SHP77 treated with DMSO at 0.1 percent for 48 hours (cell line): ENCODE results near the gene FOSB.
"Not testable (repeated sequence)": the region's sequence is repeated elsewhere in the genome, so short reads cannot be mapped to it uniquely, and the experiment has no call there.

Experiments
- DNase-seq: peaks from one replicate; lab custom pipeline; 2025; lab: John Stamatoyannopoulos, UW

Gene FOSB

DNA sequence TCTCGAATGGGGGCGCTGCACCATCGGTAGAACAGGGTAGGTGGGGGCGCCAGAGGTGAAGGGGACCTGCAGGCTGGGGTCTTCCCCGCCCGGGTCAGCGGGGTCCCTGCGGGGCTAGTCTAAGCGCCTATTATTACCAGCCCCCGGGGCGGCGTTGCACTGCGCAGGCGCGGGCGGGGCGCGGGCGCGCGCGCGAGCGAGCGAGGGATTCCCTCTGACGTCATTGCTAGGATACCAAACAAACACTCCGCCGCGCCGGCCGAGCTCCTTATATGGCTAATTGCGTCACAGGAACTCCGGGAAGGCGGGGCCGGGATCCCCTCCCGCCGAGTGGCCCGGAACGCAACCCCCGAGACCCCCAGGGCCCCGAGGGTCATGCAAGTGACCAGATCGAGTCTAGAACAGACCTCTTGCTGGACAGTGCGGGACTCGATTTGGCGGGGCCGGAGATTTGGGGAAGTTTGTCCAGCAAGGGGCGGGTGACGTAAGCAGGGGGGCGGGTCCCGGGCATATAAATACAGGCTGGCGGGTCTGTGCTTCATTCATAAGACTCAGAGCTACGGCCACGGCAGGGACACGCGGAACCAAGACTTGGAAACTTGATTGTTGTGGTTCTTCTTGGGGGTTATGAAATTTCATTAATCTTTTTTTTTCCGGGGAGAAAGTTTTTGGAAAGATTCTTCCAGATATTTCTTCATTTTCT, at the start of gene FOSB:
TSS of gene FOSB (plus strand) at position 541 of the 703 bp plus-strand sequence. CDS start 591 bp downstream, outside the sequence.
- peak; percentile 43 for DNase-seq

DNA sequence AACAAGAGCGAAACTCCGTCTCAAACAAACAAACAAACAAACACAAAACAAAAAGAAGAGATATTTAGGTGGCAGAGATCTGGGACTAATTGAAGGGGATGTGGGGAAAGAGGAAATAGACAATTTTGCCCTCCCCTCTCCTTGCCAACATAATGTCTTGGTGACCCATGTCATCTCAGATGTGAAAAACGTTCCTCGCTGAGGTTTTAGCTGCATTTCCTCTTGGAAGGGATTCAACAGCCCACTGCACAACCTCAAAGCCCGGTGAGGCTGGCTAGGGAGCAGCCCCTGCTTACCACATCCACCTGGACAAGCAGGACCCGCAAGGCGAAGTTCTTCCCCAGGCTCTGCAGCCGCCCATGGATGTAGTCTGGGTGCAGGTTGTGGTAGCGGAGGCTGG, 49.0 kb upstream of the FOSB start:
- DNase-seq, result no peak

DNA sequence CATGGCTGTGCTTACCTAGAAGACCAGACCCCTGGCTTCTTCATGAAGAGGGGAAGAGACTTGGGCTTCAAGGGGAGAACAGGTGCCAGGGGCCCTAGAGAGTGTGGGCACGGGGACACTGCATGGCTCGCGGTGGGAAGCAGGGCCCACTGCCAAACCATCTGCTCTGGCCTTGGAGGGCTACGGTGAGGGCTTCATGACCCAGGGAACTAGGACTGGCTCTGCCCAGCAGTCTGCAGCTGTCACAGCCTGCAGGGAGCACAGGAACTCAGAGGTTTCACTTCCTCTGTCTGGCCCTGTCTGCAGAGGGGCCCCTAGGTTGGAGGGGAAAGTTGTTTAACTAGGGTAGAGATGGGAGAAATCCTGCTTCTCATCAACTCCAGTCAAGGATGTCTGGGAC, 48.4 kb upstream of the FOSB start:
- DNase-seq, result no peak

DNA sequence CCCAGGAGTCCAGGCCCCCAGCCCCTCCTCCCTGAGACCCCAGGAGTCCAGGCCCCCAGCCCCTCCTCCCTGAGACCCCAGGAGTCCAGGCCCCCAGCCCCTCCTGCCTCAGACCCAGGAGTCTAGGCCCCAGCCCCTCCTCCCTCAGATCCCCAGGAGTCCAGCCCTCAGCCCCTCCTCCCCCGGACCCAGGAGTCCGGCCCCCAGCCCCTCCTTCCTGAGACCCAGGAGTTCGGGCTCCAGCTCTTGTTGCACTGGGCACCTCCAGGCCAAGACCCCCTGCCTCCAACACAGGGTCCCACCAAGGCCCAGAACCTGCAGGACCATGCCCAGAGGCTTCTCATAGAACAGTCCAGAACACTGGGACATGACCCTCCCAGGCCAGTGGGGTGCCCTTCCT, 47.9 kb upstream of the FOSB start:
- no peak for DNase-seq

DNA sequence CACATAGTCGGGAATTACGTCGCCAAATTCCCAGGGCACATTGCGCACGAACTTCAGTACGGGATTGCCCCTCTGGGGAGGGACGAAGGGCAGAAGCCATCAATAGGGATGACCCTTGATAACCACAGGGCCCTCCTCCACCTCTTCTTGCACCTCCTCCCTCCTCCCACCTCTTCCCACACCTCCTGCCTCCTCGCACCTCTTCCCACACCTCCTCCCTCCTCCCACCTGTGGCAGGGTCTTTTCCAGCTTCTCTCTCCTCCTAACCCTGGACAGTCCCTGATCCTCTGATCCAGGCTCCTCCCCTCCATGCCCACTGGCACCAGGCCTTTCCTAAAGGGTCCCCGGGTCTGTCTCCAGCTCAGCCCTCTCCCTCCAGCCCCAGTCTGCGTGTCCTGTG, 47.4 kb upstream of the FOSB start:
- no peak for DNase-seq

DNA sequence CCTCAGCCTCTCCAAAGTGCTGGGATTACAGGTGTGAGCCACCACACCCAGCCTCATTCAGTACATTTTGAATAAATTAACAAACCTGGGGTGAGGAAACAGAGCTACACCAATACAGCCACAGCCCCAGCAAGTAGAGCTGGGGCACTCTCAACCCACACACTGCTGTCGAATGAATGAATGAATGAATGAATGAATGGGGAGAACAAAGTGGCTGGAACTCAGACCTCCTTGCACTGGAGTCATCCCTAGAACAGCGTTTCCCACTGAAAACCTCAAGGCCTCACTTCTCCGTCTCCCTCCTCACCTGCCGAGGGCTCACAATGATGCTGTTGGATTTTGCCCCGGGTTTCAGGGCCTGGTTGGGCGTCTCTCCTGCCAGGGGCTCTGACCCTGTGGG, 46.9 kb upstream of the FOSB start:
- DNase-seq, result no peak

DNA sequence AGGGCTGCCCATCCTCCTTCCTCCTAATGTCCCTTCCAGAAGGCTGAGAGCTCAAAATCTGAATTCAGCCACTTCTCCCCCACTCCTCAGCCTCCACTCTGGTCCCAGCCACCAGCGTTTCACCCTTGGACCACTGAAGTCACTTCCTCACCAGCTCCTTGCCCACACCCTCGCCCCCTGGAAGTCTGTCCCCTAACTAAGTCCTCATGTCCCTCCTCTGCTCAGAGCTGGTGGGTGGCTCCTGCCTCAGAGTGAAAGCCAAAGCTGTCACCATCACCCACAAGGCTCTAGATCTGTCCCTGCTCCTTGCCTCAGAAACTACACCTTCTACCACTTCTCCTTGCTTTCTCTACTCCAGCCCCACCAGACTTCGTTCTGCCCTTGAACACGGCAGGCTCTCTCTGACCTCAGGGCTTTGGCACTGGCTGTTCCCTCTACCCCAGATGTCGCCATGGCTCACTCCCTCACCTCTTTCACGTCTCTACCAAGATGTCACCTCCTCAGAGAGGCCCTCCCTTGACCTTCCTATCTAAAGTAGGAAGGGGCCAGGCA, 45.8 kb upstream of the FOSB start:
- DNase-seq, result no peak

DNA sequence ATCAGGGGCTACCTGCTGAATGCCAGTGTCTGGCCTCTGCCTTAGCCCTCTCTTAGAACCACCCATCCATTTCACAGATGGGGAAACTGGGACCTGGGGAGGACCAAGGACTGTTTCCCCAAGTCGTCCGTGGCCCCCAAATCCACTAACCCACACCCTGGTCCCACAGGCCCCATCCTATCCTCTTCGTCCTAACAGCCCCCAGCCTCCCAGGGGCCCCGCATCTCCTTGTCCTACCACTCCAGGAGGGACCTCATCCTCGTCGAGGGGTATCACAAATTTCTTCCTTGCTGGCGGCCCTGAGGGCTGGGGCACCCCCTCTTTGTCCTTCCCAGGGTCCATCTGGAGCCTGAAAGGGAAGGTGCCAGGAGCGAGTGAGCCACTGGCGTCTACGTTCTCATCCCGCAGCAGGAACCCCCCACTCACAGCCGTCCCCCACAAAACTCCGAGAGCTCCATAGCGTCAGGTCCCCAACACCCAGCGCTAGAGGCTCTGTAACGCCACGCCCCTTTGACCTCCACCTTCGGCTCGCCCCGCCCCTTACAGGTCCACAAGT, 44.7 kb upstream of the FOSB start:
- no peak for DNase-seq

DNA sequence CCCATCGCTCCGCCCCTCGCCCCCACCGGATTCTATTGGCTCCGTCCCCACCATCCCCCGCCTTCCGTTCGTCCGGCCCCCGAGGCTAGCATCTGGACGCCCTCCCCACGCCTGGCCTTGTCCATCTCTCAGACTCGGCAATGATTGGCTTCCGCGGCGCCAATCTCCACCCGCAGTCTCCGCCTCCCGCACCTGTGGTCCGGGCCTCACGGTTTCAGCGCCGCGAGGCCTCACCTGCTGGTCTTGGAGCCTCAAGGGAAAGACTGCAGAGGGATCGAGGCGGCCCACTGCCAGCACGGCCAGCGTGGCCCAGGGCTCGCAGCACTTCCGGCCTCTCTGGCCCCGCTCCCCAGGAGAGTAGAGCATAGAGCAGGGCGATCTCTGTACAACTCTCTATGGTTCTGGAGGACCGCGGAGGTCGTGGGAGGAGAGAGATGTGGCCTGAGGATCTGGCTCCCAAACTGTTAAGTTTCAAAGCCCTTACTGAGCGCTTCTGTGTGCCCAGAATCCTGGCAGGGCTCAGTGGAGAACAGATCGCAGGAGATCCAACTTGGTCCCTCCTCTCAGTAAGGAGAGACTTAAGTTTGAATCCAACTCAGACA, 44.1 kb upstream of the FOSB start, which contains the start of gene ERCC1:
TSS of gene ERCC1 (minus strand) at position 329 of the 602 bp plus-strand sequence. CDS start 543 bp downstream, outside the sequence.
- peak; percentile 92 for DNase-seq

DNA sequence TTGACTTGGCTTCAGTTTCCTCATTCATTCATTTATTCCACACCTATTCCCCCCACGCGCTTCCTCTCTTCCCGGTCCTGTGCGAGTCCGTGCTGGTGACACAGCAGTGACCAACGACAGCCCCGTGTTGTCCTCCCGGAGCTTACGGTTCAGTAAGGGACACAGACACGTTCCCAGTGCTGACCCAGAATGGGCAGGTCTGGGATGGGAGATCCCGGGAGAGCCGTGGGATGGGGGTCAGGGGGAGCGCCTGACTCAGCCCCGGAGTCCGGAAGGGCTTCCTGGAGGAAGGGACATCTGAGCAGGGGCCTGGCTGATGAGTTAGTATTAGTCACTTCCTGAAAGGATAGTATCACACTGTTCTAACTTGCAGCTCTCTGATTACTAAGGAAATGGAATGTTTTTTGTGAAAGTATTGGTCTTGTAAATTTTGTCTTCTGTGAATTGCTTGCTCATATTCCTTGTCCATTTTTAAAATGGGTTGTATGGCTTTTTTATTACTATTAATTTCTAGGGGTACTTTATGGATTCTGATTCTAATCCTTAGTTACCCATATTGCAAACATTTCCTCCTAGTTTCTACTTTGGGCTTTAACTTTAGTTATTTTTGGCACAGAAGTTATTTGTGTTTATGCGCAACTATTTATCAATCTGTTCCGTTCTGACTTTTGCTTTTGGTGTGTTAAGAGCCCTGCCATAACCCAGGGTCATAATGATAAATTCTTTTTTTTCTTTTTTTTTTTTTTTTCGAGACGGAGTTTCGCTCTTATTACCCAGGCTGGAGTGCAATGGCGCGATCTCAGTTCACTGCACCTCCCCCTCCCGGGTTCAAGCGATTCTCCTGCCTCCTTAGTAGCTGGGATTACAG, 43.4 kb upstream of the FOSB start:
- peak; percentile 53 for DNase-seq

DNA sequence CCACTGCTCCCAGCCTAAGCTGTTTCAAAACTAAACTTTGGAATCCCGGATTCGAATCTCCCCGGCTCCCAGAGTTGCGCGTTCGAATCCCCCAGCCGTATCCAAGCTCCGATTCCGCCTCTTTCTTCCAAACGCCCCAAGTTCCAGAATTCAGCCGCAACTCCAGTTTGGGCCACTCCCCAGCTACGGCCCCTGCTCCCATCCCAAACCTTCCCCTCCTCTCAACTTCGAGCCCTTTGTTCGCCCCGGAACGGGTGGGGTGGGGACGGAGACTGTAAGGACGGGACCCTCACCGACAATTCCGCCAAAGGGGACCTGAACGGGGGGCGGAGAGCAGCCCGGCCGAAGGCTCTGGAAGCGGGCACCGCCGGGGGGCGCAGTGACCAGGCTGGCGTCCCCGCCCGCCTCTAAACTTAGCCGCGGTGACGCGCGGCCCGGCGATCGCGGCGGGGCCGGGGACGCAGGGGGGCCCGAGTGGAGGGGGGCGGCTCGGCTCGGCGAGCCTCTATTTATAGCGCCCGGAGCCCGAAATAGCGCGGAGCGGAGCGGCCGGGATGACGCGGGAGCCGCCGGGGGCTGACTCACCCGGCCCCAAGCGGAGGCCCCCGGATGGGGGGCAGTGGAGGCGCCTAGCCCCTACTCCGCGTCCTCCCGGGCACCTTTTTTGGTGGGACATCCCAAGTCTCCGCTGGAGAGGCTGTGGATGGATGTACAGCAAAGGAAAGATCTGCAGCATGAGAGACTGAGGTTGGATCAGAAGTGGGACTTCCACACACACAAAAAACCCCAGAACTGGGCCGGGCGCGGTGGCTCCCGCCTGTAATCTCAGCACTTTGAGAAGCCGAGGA, 39.2 kb upstream of the FOSB start:
- DNase-seq, result peak; percentile 1

DNA sequence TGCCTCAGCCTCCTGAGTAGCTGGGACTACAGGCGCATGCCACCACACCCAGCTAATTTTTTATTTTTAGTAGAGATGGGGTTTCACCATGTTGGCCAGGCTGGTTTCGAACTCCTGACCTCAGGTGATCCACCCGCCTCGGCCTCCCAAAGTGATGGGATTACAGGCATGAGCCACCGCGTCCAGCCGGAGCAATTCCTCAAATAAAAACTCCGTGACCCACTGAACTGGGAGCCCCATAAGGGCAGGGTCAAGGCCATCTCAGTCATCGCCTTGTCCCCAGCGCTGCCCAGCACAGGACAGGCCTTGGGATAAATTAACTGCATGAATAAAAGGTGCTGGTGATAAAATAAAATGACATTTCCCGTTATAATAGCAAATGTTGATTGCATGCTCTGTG, 37.9 kb upstream of the FOSB start:
- not testable (repeated sequence) for DNase-seq

DNA sequence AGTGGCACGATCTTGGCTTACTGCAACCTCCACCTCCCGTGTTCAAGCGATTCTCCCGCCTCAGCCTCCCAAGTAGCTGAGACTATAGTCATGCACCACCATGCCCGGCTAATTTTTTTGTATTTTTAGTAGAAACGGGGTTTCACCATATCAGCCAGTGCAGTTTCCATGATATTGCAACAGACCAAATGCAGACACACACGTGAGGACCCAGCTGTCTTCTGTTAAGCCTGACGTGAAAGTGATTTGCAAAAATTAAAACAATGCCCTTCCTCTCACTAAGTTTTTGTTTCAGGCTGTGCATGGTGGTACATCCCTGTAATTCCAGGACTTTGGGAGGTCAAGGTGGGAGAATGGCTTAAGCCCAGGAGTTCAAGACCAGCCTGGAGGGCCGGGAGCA, 36.8 kb upstream of the FOSB start:
- DNase-seq, result not testable (repeated sequence)

DNA sequence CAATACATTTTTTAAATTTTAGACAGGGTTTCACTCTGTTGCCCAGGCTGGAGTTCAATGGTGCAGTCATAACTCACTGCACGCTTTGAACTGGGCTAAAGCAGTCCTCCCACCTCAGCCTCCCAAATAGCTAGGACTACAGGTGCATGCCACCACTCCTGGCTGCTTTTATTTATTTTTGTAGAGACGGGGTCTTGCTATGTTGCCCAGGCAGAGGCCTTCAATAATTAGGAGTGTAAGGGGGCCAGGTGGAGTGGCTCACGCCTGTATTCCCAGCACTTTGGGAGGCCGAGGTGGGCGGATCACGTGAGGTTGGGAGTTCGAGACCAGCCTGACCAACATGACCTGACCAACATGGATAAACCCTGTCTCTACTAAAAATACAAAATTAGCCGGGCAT, 35.3 kb upstream of the FOSB start:
- not testable (repeated sequence) for DNase-seq

DNA sequence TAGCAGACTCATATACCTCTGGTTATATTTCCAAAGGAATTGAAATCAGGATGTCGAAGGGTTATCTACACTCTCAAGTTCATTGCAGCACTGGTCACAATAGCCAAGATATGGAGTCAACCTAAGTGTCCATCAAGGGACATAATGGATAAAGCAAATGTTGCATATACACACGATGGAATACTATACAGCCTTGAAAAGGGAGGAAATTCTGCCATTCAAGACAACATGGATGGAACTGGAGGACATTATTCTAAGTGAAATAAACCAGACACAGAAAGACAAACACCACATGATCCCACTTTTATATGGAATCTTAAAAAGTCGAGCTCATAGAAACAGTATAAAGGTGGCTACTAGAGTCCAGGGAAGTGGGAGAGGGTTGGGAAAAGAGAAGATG, 30.5 kb upstream of the FOSB start:
- DNase-seq, result no peak

DNA sequence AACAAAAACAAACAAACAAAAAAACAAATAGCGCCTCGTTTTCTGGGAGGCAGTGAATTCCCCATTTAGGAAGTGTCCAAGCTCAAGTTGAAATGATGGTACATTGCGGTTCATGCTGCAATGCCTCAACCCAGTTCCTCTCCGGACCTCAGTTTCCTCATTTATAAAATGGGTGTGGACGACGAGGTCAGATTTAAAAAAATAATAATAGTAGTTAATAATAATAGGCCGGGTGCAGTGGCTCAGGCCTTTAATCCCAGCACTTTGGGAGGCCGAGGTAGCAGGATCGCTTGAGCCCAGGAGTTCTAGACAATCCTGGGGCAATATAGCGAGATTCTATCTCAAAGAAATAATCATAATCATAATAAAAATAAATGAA, 28.6 kb upstream of the FOSB start:
- DNase-seq, result no peak

DNA sequence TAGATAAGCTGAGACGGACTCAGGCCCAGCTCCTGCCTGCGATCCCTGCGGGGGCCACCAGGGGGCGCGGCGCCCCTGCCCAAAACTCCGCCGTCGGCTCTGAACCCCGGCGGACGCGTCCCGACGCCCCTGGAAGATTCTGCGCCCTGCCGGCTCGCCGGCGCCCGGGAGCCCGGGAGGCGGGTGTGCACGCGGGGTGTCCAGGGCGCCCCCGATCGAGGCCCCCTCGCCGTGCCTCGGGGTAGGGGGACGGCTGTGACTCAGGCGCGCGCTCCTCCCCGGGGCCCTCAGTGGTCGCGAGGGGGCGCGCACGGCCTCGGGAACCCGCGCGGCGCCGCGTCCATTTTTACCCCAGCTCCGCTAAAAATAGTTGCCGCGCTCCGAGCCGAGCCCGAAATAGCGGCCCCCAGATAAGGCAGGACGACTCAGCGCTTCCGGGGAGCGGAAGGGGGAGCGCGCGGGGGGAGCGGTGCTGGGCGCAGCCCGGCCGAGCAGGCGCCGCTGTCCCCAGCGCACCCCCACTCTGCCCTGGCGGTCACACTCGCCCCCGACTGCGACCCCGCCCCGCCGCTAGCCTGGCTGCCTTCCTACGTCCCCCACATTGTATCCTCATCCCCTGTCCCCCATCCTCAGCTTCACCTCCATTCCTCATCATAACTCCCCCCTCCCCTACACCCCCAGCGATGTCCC, 28.1 kb upstream of the FOSB start:
- DNase-seq, result peak; percentile 12

DNA sequence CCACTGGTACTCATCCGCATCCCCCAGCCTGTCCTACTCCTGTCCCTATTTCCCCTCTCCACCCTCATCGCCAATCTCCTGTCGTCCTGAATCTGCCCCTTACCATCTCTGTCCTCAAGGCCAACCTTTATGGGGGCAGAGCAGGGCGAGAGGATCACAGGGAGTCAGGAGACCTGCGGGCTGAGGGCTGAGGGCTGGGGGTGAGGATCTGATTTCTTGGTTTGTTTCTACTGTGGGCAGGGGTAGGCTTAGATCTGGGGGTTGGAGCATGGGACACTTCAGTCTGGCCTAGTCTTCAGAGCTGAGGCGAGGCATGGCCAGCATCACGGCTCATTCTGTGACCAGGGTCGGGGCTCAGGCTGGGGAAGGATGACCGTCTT, 27.5 kb upstream of the FOSB start:
- no peak for DNase-seq

DNA sequence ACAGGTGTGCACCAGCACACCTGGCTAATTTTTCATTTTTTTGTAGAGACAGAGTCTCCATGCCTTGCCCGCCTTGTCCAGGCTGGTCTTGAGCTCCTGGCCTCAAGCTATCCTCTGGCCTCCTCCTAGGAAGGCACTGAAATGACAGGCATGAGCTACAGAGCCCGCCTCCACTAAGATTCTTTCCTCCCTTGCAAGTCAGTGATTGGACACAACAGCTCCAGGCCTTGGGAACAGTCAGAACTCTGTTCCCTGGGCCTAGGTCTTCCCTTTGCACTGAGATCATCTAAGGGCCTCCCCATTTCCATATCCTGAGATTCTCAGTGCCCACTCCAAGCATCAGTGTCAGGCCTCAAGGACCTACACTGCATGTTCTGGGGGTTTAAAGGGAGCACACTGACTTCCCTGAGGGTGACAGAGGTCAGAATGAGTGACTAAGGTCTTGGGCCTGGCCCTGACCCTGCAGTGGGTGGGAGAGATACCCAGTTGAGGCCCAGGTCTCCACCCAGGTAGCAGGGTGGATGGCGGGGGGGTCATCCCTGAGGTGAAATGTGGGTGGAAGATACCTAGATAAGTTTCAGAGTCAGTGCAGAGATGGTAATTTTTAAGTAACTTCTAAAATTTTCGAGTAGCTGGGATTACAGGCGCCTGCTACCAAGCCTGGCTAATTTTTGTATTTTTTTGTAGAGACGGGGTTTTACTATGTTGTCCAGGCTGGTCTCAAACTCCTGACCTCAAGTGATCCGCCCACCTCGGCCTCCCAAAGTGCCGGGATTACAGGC, 26.7 kb upstream of the FOSB start:
- no peak for DNase-seq

DNA sequence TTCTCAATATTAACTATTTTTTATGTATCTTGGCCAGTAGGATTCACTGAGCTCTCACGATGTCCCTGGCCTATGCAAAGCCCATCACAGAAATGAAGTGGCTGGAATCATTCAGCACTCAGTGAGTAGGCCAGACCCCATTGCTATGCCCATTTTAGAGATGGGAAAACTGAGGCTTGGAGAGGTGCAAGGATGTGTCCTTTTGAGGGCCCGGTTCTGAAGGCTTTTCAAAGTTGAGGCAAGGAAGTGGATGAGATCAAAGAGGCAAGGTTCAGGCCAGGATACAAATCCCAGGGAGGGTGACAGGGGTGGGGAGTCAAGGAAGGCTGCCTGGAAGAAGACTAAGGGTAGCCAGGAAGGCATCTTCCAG, 25.4 kb upstream of the FOSB start:
- DNase-seq, result no peak
